ENCODE data around the gene FAM227B. TPM values are rescaled to one million over a fixed set of nuclear protein-coding genes. Genes with fewer than 3 reads are reported as not detected.
"Not testable (repeated sequence)": the region's sequence is repeated elsewhere in the genome, so short reads cannot be mapped to it uniquely, and the experiment has no call there.

The FAM227B gene
- total and polyA plus RNA-seq, 2 experiments from 2014 or later, result 10.4 to 23.6 TPM

GRCh38 chr15:49622561-49622960 is 1.9 kb upstream of the FAM227B start:
- DNase-seq (ENCODE audit: low read depth in 1 of 2, low spot score in 1 of 2), result peak in 1 of 2 donors; percentile 58
- TF ChIP-seq CTCF (IDR thresholded peaks at IDR 0.05; ENCODE audit: low read depth, low read length), result peak; percentile 29
- Histone ChIP-seq H3K27me3 (no peaks in the 10 kb centered on the region), H3K36me3 (peaks cover 12% of the 10 kb centered on the region), H3K4me3 (no peak overlapping the region), H3K27ac (no peak overlapping the region), H3K9me3 (ENCODE audit: low read depth) (no peaks in the 10 kb centered on the region), H3K4me1 (ENCODE audit: low read depth) (peaks cover 10% of the 10 kb centered on the region)

GRCh38 chr15:49621887-49622286 is 1.3 kb upstream of the FAM227B start:
- no peak for DNase-seq (ENCODE audit: low read depth in 1 of 2, low spot score in 1 of 2)
- H3K4me1 ChIP-seq (ENCODE audit: low read depth), result peaks cover 10% of the 10 kb centered on the region
- H3K4me3 ChIP-seq, result peak overlapping the region; percentile 64
- H3K36me3 ChIP-seq, result peaks cover 8% of the 10 kb centered on the region
- H3K9me3 ChIP-seq (ENCODE audit: low read depth), result no peaks in the 10 kb centered on the region
- no peaks in the 10 kb centered on the region for H3K27me3 ChIP-seq
- no peak overlapping the region for H3K27ac ChIP-seq
- no peak for TF ChIP-seq CTCF (IDR thresholded peaks at IDR 0.05; ENCODE audit: low read depth, low read length)

GRCh38 chr15:49621401-49621811 is 788 bp upstream of the FAM227B start:
- peak in 1 of 2 donors; percentile 27 for DNase-seq (ENCODE audit: low read depth in 1 of 2, low spot score in 1 of 2)
- H3K4me1 ChIP-seq (ENCODE audit: low read depth), result peaks cover 10% of the 10 kb centered on the region
- peaks cover 8% of the 10 kb centered on the region for H3K36me3 ChIP-seq
- H3K4me3 ChIP-seq, result peak overlapping the region; percentile 64
- H3K27me3 ChIP-seq, result no peaks in the 10 kb centered on the region
- TF ChIP-seq CTCF (IDR thresholded peaks at IDR 0.05; ENCODE audit: low read depth, low read length), result no peak
- H3K27ac ChIP-seq, result peak overlapping the region; percentile 79
- H3K9me3 ChIP-seq (ENCODE audit: low read depth), result no peaks in the 10 kb centered on the region

- Histone ChIP-seq H3K27ac (peak overlapping the region; percentile 79), H3K9me3 (ENCODE audit: low read depth) (no peaks in the 10 kb centered on the region), H3K36me3 (no peaks in the 10 kb centered on the region), H3K4me3 (peak overlapping the region; percentile 64), H3K27me3 (no peaks in the 10 kb centered on the region), H3K4me1 (ENCODE audit: low read depth) (peaks cover 10% of the 10 kb centered on the region)
- TF ChIP-seq CTCF (IDR thresholded peaks at IDR 0.05; ENCODE audit: low read depth, low read length), result no peak
- peak in 1 of 2 donors; percentile 81 for DNase-seq (ENCODE audit: low read depth in 1 of 2, low spot score in 1 of 2)
Measured at GRCh38 chr15:49620199-49620598, 419 bp downstream of the FAM227B start.

GRCh38 chr15:49619226-49619625 is 1.4 kb downstream of the FAM227B start:
- H3K27me3 ChIP-seq, result no peaks in the 10 kb centered on the region
- no peak for DNase-seq (ENCODE audit: low read depth in 1 of 2, low spot score in 1 of 2)
- no peak overlapping the region for H3K4me3 ChIP-seq

GRCh38 chr15:49612240-49612639 is 8.4 kb downstream of the FAM227B start:
- DNase-seq (ENCODE audit: low read depth in 1 of 2, low spot score in 1 of 2); H3K27me3 ChIP-seq; H3K36me3 ChIP-seq; H3K27ac ChIP-seq; H3K4me3 ChIP-seq; H3K4me1 ChIP-seq (ENCODE audit: low read depth); H3K9me3 ChIP-seq (ENCODE audit: low read depth): not testable (repeated sequence)

More at GRCh38 chr15:49619226-49619625, 1.4 kb downstream of the FAM227B start:
- Histone ChIP-seq H3K4me1 (ENCODE audit: low read depth) (peaks cover 10% of the 10 kb centered on the region), H3K9me3 (ENCODE audit: low read depth) (no peaks in the 10 kb centered on the region), H3K36me3 (no peaks in the 10 kb centered on the region), H3K27ac (no peak overlapping the region)
- TF ChIP-seq CTCF (IDR thresholded peaks at IDR 0.05; ENCODE audit: low read depth, low read length), result no peak
